Tibial artery (tissue), 4 donors: ENCODE data around the gene KLK2.
A peak's percentile ranks its signal among the peaks of the same experiment; 100 is the strongest.

ENCODE experiments used
- DNase-seq, 2 donors: peaks; one replicate each; pipeline ENCODE4 v3.0.0-alpha.2; 2019
- H3K27ac ChIP-seq, 2 donors: fragments of 200-600 bp; sonication (generic) in 1 of 2; 1 replicate in 1 of 2; 2 replicates in 1 of 2; pipeline ENCODE4 v1.5.1; 2018 to 2019; ENCODE audit warnings: mild to moderate bottlenecking in 1 of 2
- H3K27me3 ChIP-seq, 2 donors: fragments of 200-600 bp; sonication (generic) in 1 of 2; one replicate each; pipeline versions ENCODE4 v1.5.1 to v1.6.0; 2016 to 2019
- H3K36me3 ChIP-seq, 3 donors: fragments of 200-600 bp; sonication (generic) in 2 of 3; one replicate each; pipeline ENCODE4 v1.5.1; 2016 to 2019; ENCODE audit warnings: mild to moderate bottlenecking in 2 of 3
- H3K4me1 ChIP-seq, 4 donors: fragments of 200-600 bp; sonication (generic) in 2 of 4; 1 replicate in 3 of 4; 2 replicates in 1 of 4; pipeline ENCODE4 v1.5.1; 2016 to 2019
- H3K4me3 ChIP-seq, 2 donors: fragments of 200-600 bp; sonication (generic) in 1 of 2; 1 replicate in 1 of 2; 2 replicates in 1 of 2; pipeline ENCODE4 v1.5.1; 2018 to 2019; ENCODE audit warnings: mild to moderate bottlenecking in 2 of 2
- H3K9me3 ChIP-seq, 3 donors: fragments of 200-600 bp; sonication (generic) in 1 of 3; one replicate each; pipeline ENCODE4 v1.5.1; 2016 to 2019
- intact Hi-C: fragments of 100-400 bp; cut with DNase I; formaldehyde crosslinking; loops from one replicate; pipeline ENCODE4 v1.15.0; 2023; ENCODE audit warnings: low total_unique reads
- TF ChIP-seq, protein P1 (sequence below), 2 experiments: fragments of 200-600 bp in 1 of 2; fragments of 450-650 bp in 1 of 2; IDR thresholded peaks; one replicate each; pipeline ENCODE4 v1.5.1; 2017 to 2019; ENCODE audit warnings: antibody characterized with exemption in 2 of 2, mild to moderate bottlenecking in 1 of 2, moderate library complexity in 1 of 2

Gene KLK2

DNA sequence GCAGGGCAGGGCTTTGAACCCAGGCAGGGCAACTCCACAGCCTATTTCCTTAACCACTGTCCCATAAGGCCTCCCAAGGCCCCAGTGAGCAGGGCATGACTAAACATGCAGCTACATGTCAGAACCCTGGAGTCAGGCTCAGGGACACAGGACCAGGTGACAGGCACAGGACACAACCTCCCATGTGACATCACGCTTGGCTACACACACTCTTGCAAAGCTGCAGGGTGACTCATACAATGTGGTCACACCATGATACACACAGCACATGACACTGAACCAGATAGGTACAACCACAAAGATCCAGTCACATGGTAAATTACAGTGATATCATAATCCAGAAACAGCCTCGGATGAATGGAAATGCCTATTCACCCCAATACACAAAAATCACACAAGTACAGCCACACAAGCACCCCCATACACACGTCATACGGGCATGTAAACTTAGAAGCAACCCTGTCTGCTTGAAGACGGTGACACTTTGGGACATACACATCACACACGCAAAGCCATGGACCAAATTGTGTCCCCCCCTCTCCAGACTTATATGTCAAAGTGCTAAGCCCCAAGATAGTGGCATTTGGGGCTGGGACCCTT is 23.5 kb downstream of the KLK2 start:
- no peak overlapping the region for H3K27ac ChIP-seq
- intact Hi-C loops: no loop called here
- peaks cover 0 to 8% of the 10 kb centered on the region in 2 donors for H3K27me3 ChIP-seq
- peak in 1 of 2 donors; percentile 58 for DNase-seq
- H3K4me3 ChIP-seq: no peak overlapping the region
- TF ChIP-seq, protein P1, sequence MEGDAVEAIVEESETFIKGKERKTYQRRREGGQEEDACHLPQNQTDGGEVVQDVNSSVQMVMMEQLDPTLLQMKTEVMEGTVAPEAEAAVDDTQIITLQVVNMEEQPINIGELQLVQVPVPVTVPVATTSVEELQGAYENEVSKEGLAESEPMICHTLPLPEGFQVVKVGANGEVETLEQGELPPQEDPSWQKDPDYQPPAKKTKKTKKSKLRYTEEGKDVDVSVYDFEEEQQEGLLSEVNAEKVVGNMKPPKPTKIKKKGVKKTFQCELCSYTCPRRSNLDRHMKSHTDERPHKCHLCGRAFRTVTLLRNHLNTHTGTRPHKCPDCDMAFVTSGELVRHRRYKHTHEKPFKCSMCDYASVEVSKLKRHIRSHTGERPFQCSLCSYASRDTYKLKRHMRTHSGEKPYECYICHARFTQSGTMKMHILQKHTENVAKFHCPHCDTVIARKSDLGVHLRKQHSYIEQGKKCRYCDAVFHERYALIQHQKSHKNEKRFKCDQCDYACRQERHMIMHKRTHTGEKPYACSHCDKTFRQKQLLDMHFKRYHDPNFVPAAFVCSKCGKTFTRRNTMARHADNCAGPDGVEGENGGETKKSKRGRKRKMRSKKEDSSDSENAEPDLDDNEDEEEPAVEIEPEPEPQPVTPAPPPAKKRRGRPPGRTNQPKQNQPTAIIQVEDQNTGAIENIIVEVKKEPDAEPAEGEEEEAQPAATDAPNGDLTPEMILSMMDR (IDR thresholded peaks at IDR 0.05): no peak
- H3K9me3 ChIP-seq: no peaks in the 10 kb centered on the region
- no peaks in the 10 kb centered on the region for H3K36me3 ChIP-seq
- H3K4me1 ChIP-seq: no peaks in the 10 kb centered on the region

DNA sequence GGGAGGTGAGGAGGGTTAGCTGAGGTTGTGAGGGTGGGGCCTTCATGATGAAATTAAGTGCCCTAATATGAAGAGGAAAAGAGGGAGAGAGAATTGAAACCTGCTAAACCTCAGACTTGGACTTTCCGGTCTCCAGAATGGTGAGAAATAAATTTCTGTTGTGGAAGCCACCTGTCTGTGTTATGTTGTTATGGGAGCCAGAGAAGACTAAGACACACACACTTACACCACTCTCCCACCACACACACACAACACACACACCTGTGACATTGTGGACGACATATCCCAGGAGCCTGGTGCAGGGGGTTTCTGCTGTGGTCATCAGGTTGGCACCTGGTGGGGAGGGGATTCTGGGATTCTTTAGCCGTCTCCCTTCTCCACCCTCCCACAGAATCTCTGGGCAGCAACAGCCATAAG is 24.0 kb downstream of the KLK2 start:
- H3K4me3 ChIP-seq: no peak overlapping the region
- H3K36me3 ChIP-seq: no peaks in the 10 kb centered on the region
- H3K27me3 ChIP-seq: peaks cover 0 to 5% of the 10 kb centered on the region in 2 donors
- DNase-seq: no peak
- intact Hi-C loops: no loop called here
- no peaks in the 10 kb centered on the region for H3K4me1 ChIP-seq
- TF ChIP-seq, protein P1 (IDR thresholded peaks at IDR 0.05): no peak
- H3K9me3 ChIP-seq: no peaks in the 10 kb centered on the region
- H3K27ac ChIP-seq: no peak overlapping the region

DNA sequence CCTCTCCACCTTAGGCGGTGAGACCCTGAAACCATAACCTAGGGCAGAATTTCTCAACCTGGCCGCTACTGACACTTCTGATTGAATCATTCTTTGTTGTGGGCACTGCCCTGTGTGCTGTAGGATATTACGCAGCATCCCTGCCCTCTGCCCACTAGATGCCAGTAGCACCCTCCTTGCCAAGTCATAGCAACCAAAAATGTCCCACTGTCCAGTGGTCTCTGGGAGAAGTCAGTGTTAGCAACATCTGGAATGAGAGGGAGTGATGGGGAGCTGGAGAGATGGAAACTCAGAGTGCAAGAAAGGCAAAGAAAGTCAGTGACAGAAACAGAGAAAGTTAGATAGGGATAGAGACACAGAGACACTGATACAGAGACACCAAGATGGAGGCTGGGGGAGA is 24.4 kb downstream of the KLK2 start:
- Histone ChIP-seq H3K27ac (no peak overlapping the region), H3K27me3 (peaks cover 0 to 5% of the 10 kb centered on the region in 2 donors), H3K36me3 (no peaks in the 10 kb centered on the region), H3K4me1 (no peaks in the 10 kb centered on the region), H3K9me3 (no peaks in the 10 kb centered on the region), H3K4me3 (no peak overlapping the region)
- peak in 1 of 2 donors; percentile 13 for DNase-seq
- TF ChIP-seq, protein P1 (IDR thresholded peaks at IDR 0.05): no peak
- intact Hi-C loops: no loop called here

DNA sequence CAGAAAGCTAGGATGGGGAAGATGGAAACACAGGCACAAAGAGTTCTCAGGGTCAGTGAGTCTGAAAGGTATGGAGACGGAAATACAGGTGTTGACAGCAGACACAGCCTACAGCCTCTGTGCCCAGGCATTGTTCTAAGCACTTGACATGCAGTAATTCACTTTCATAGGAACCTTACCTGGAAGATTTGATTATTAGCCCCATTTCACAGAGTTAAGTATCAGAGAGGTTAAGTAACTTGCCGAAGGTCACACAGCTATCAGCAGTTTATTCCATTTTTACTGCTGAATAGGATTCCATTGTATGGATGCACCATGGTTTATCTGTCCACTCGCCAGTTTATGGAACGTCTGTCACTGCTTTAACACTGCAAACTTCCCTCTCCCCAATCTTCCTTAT is 24.8 kb downstream of the KLK2 start:
- TF ChIP-seq, protein P1 (IDR thresholded peaks at IDR 0.05): no peak
- peak in 1 of 2 donors; percentile 5 for DNase-seq
- Histone ChIP-seq H3K27ac (no peak overlapping the region), H3K4me3 (no peak overlapping the region), H3K9me3 (no peaks in the 10 kb centered on the region), H3K4me1 (no peaks in the 10 kb centered on the region), H3K36me3 (no peaks in the 10 kb centered on the region), H3K27me3 (peaks cover 0 to under 1% of the 10 kb centered on the region in 2 donors)
- intact Hi-C loops: no loop called here

DNA sequence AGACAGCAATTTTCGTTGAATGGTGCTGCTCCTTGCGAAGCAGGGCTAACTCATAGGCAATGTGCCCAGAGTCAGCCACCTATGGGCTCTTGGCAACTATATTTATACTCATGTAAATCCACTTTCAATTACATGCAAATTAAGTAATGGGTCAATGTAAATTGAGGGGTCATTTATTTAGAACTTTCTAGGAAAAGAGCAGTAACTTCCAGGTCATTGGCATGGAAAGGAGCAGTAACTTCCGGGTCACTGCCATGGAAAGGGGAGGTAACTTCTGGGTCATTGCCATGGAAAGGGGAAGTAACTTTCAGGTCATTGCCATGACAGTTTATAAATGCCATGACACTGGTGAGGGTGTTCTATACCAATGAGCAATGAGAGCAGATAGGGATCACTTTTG is 26.3 kb downstream of the KLK2 start:
- H3K36me3 ChIP-seq: no peaks in the 10 kb centered on the region
- no peak overlapping the region for H3K4me3 ChIP-seq
- TF ChIP-seq, protein P1 (IDR thresholded peaks at IDR 0.05): no peak
- H3K27ac ChIP-seq: no peak overlapping the region
- DNase-seq: no peak
- H3K27me3 ChIP-seq: no peaks in the 10 kb centered on the region
- H3K4me1 ChIP-seq: no peaks in the 10 kb centered on the region
- no peaks in the 10 kb centered on the region for H3K9me3 ChIP-seq
- intact Hi-C loops: no loop called here

DNA sequence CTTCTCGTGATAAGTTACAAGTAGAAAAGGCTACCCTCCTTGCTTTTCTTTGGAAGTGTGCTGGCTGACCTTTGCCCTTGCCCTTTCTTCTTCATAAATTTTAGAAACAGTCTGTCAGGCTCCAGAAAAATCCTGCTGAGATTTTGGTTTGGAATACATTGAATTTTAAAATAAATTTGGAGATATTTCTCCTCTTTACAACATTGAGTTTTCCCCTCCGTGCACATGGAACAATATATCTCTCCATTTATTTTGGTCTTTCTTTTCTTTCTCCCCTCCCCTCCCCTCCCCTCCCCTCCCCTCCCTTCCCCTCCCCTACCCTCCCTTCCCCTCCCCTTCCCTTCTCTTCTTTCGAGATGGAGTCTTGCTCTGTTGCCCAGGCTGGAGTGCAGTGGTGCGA is 29.4 kb downstream of the KLK2 start:
- peaks cover 0 to 9% of the 10 kb centered on the region in 2 donors for H3K27me3 ChIP-seq
- H3K36me3 ChIP-seq: no peaks in the 10 kb centered on the region
- no peak overlapping the region for H3K27ac ChIP-seq
- no peaks in the 10 kb centered on the region for H3K9me3 ChIP-seq
- TF ChIP-seq, protein P1 (IDR thresholded peaks at IDR 0.05): no peak
- DNase-seq: no peak
- H3K4me1 ChIP-seq: no peaks in the 10 kb centered on the region
- intact Hi-C loops: no loop called here
- no peak overlapping the region for H3K4me3 ChIP-seq
